Hematopoietic multipotent progenitor cell treated with erythropoietin and hydrocortisone succinate and interleukin-3 and kit ligand, for 6 days (in vitro differentiated cells): ENCODE data around the gene GNAQ.
A peak's percentile ranks its signal among the peaks of the same experiment; 100 is the strongest.

Source experiments
- DNase-seq: peaks from one replicate; pipeline ENCODE4 v3.0.0-alpha.2; 2015

The GNAQ gene

GRCh38 chr9:77834898-77835488, 196.6 kb downstream of the GNAQ start:
- peak; percentile 56 for DNase-seq

GRCh38 chr9:77833561-77834429, 197.8 kb downstream of the GNAQ start:
- DNase-seq = no peak

GRCh38 chr9:77832639-77833038, 199.0 kb downstream of the GNAQ start:
- no peak for DNase-seq

GRCh38 chr9:77831781-77832180, 199.8 kb downstream of the GNAQ start:
- no peak for DNase-seq

GRCh38 chr9:77830618-77831285, 200.9 kb downstream of the GNAQ start:
- no peak for DNase-seq

- no peak for DNase-seq
Observed at GRCh38 chr9:77829420-77829819, 202.2 kb downstream of the GNAQ start.

- peak; percentile 88 for DNase-seq
Observed at GRCh38 chr9:77827104-77827784, 204.4 kb downstream of the GNAQ start.

- no peak for DNase-seq
Observed at GRCh38 chr9:77826621-77827020, 205.0 kb downstream of the GNAQ start.

GRCh38 chr9:77826116-77826515, 205.5 kb downstream of the GNAQ start:
- no peak for DNase-seq

- DNase-seq = no peak
Observed at GRCh38 chr9:77825361-77825760, 206.2 kb downstream of the GNAQ start.

- DNase-seq = peak; percentile 63
Observed at GRCh38 chr9:77820293-77820954, 211.2 kb downstream of the GNAQ start.

- peak; percentile 42 for DNase-seq
Observed at GRCh38 chr9:77819657-77820056, 212.0 kb downstream of the GNAQ start.

GRCh38 chr9:77817590-77818311, 213.9 kb downstream of the GNAQ start:
- no peak for DNase-seq

- DNase-seq = no peak
Observed at GRCh38 chr9:77816641-77817341, 214.8 kb downstream of the GNAQ start.

GRCh38 chr9:77815260-77815659, 216.4 kb downstream of the GNAQ start:
- DNase-seq = no peak

- DNase-seq = no peak
Observed at GRCh38 chr9:77811832-77812231, 219.8 kb downstream of the GNAQ start.

- DNase-seq = no peak
Observed at GRCh38 chr9:77810637-77811119, 220.9 kb downstream of the GNAQ start.

GRCh38 chr9:77810047-77810446, 221.6 kb downstream of the GNAQ start:
- DNase-seq = no peak

GRCh38 chr9:77809552-77809951, 222.1 kb downstream of the GNAQ start:
- DNase-seq = no peak

- peak; percentile 35 for DNase-seq
Observed at GRCh38 chr9:77808751-77809081, 222.9 kb downstream of the GNAQ start.
